ENCODE measurements around the gene GALNS.
A peak's percentile ranks its signal among the peaks of the same experiment; 100 is the strongest.

The GALNS gene

DNA sequence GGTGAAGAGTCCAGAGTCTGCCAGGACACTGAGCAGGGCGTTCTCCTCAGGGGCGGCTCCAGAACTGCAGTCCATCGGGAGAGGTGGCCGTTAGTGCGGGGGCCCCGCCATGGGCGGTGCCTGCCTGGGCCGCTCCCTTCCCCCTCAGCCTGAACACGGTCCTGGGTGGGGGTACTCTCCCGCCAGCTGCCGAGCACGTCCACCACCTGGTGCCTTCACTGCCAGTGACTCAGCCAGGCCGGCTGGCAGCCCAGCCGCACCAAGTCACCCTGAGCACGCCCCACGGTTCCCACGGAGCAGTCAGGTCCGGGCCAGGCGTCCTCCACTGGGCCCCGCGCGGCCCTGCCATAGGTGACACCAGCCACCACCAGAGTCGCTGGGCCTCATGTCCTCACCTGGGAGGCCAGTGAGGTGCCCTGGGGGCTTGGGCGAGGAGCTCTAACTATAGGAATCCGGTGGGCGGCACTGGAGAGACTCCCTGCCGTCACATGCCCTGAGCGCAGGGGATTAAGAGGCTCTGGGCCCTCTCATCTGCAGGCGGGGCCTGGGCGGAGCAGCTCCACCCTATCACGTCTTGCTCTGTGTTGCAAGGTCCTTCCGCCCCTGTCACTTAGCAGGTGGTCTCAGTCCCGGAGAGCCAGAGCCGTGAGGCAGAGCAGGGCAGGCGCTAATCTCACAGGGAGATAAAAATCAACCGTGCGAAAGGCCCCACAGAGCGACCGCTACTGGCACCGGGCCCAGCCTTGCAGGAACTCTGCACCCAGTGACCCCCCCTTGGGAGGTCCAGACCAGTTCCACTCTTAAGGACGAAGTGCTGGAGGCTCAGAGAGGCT lies 86.1 kb downstream of the GALNS start:
- H3K27me3 ChIP-seq (ENCODE audit: insufficient read depth, low read length, poor library complexity), result no peaks in the 10 kb centered on the region
- no peak for TF ChIP-seq EZH2 (IDR thresholded peaks at IDR 0.05; ENCODE audit: borderline replicate concordance, low read depth, low read length, severe bottlenecking)
- TF ChIP-seq, protein P1, sequence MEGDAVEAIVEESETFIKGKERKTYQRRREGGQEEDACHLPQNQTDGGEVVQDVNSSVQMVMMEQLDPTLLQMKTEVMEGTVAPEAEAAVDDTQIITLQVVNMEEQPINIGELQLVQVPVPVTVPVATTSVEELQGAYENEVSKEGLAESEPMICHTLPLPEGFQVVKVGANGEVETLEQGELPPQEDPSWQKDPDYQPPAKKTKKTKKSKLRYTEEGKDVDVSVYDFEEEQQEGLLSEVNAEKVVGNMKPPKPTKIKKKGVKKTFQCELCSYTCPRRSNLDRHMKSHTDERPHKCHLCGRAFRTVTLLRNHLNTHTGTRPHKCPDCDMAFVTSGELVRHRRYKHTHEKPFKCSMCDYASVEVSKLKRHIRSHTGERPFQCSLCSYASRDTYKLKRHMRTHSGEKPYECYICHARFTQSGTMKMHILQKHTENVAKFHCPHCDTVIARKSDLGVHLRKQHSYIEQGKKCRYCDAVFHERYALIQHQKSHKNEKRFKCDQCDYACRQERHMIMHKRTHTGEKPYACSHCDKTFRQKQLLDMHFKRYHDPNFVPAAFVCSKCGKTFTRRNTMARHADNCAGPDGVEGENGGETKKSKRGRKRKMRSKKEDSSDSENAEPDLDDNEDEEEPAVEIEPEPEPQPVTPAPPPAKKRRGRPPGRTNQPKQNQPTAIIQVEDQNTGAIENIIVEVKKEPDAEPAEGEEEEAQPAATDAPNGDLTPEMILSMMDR (IDR thresholded peaks at IDR 0.05; ENCODE audit: borderline replicate concordance, extremely low read depth, low read length, poor library complexity, severe bottlenecking), result no peak
- H4K20me1 ChIP-seq (ENCODE audit: insufficient read depth, low read length), result peaks cover 92% of the 10 kb centered on the region
- H3K4me3 ChIP-seq (ENCODE audit: low read depth in 1 of 2, low read length in 2 of 2), result no peak overlapping the region
- peak; percentile 51; the same call in 2 of the 3 replicates for ATAC-seq (ENCODE audit: insufficient read depth, low read depth)
- peaks cover 19% of the 10 kb centered on the region for H3K36me3 ChIP-seq (ENCODE audit: insufficient read depth, low read length)
- DNase-seq, result peak; percentile 37
- no peaks in the 10 kb centered on the region for H3K4me1 ChIP-seq (ENCODE audit: insufficient read depth, low read length)
- no peak overlapping the region for H3K27ac ChIP-seq (ENCODE audit: low read length)
- H3K9me3 ChIP-seq (ENCODE audit: insufficient read depth, low read length, severe bottlenecking), result no peaks in the 10 kb centered on the region
- H3K79me2 ChIP-seq (ENCODE audit: insufficient read depth, low read length), result peaks cover 96% of the 10 kb centered on the region
- H2AFZ ChIP-seq (ENCODE audit: low read depth, low read length), result no peak overlapping the region
- no peak overlapping the region for H3K9ac ChIP-seq (ENCODE audit: low read depth, low read length)
- no peak overlapping the region for H3K4me2 ChIP-seq (ENCODE audit: insufficient read depth, low read length)

DNA sequence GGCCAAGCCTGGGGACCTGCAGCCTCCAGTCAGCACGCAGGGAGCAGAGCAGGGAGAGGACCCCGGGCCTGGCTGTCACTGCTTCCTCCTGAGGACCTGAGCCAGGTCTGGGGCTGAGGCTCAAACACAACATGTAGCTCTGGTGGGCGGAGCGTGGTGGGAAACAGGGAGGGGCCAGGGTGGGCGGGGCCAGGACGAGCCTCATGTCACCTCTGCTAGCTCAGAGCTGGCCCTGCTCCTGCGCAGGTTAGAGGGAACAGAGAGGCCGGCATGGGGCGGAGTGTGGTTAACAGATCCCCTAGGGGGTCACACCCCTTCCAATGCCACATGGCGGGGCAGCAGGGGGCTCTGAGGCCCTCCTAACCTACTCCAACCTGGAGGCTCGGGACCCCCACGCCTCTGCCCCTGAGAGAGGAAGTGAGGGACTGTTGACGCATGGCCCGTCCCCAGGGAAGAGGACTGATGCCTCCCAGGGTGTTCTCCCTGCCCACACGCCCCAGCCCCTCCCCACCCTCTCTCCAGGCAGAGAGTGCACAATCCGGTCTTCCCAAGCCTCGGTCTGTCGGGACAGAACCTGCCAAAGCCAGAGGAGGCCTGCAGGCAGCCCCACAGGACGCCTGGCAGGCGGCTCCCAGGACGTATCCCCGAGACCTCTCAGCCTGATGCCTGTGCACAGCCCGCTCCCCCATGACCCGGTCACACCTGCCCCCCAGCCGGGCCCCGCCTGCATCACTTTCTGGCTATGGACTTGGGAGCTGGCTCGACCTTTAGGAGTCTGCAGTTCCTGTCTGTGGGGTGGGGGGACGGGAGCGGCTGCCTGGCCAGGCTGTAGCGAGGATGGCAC lies 86.9 kb downstream of the GALNS start:
- ATAC-seq (ENCODE audit: insufficient read depth, low read depth), result peak; percentile 49
- Histone ChIP-seq H3K4me1 (ENCODE audit: insufficient read depth, low read length) (no peaks in the 10 kb centered on the region), H4K20me1 (ENCODE audit: insufficient read depth, low read length) (peaks cover 90% of the 10 kb centered on the region), H3K4me2 (ENCODE audit: insufficient read depth, low read length) (no peak overlapping the region), H3K36me3 (ENCODE audit: insufficient read depth, low read length) (peaks cover 21% of the 10 kb centered on the region), H3K9me3 (ENCODE audit: insufficient read depth, low read length, severe bottlenecking) (no peaks in the 10 kb centered on the region), H3K27ac (ENCODE audit: low read length) (no peak overlapping the region), H3K79me2 (ENCODE audit: insufficient read depth, low read length) (peaks cover 95% of the 10 kb centered on the region), H3K9ac (ENCODE audit: low read depth, low read length) (no peak overlapping the region), H3K27me3 (ENCODE audit: insufficient read depth, low read length, poor library complexity) (no peaks in the 10 kb centered on the region), H2AFZ (ENCODE audit: low read depth, low read length) (no peak overlapping the region), H3K4me3 (ENCODE audit: low read depth in 1 of 2, low read length in 2 of 2) (no peak overlapping the region)
- no peak for TF ChIP-seq EZH2 (IDR thresholded peaks at IDR 0.05; ENCODE audit: borderline replicate concordance, low read depth, low read length, severe bottlenecking)
- TF ChIP-seq, protein P1 (IDR thresholded peaks at IDR 0.05; ENCODE audit: borderline replicate concordance, extremely low read depth, low read length, poor library complexity, severe bottlenecking), result no peak
- DNase-seq, result peak; percentile 31

DNA sequence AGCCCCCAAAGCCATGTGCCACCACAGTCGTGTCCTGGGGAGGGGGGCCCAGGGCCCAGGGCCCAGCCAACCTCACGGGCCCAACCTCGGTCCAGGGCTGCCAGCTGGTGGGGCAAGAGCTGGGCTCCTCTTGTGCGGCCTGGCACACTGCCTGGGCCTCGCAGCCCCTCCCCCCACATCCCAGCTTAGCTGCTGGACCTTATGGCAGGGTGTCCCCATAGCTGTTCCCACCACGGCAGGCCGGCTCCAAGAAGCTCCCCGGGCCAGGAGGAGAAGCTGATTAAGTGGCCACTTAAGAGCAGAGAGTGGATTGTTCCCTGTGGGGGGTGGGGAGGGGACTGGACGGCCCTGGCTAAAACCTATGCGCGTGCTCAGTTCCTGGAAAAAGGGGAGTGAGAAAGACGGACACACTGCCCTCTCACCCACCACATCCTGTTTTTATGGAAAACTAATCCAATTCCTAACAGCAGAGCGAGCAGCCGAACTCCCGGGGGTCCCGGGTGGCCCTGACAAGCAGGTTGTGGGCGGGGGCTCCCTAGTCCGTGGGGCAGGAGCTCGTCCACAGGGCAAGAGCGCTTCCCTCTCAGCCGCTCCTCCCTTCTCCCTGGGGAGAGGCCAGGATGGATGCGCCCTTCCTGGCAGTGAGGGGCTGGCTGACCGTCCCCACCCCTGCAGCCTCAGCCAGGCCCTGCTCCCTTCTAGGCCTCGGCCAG lies 88.5 kb downstream of the GALNS start:
- ATAC-seq (ENCODE audit: insufficient read depth, low read depth) (no peak), DNase-seq (no peak)
- H2AFZ ChIP-seq (ENCODE audit: low read depth, low read length), result no peak overlapping the region
- TF ChIP-seq EZH2 (IDR thresholded peaks at IDR 0.05; ENCODE audit: borderline replicate concordance, low read depth, low read length, severe bottlenecking), result no peak
- TF ChIP-seq, protein P1 (IDR thresholded peaks at IDR 0.05; ENCODE audit: borderline replicate concordance, extremely low read depth, low read length, poor library complexity, severe bottlenecking), result no peak
- no peak overlapping the region for H3K27ac ChIP-seq (ENCODE audit: low read length)
- peaks cover 34% of the 10 kb centered on the region for H3K36me3 ChIP-seq (ENCODE audit: insufficient read depth, low read length)
- H3K27me3 ChIP-seq (ENCODE audit: insufficient read depth, low read length, poor library complexity), result no peaks in the 10 kb centered on the region
- peaks cover 89% of the 10 kb centered on the region for H4K20me1 ChIP-seq (ENCODE audit: insufficient read depth, low read length)
- H3K4me1 ChIP-seq (ENCODE audit: insufficient read depth, low read length), result no peaks in the 10 kb centered on the region
- no peaks in the 10 kb centered on the region for H3K9me3 ChIP-seq (ENCODE audit: insufficient read depth, low read length, severe bottlenecking)
- no peak overlapping the region for H3K9ac ChIP-seq (ENCODE audit: low read depth, low read length)
- no peak overlapping the region for H3K4me3 ChIP-seq (ENCODE audit: low read depth in 1 of 2, low read length in 2 of 2)
- H3K79me2 ChIP-seq (ENCODE audit: insufficient read depth, low read length), result peaks cover 93% of the 10 kb centered on the region
- no peak overlapping the region for H3K4me2 ChIP-seq (ENCODE audit: insufficient read depth, low read length)

Measured in DND-41 (cell line).